Epithelial cell of proximal tubule (primary cell): Measurements from ENCODE around the gene ZNF526. TPM values are rescaled to one million over a fixed set of nuclear protein-coding genes. Genes with fewer than 3 reads are reported as not detected.

ENCODE experiments used
- DNase-seq: peaks from one replicate; pipeline ENCODE4 v3.0.0-alpha.2; 2011; ENCODE audit warnings: low read depth
- H3K4me3 ChIP-seq: 2 replicates; pipeline ENCODE4 v1.5.1; 2011; ENCODE audit warnings: low read depth, mild to moderate bottlenecking, low read length
- CTCF ChIP-seq: conservative IDR thresholded peaks from 2 replicates; pipeline ENCODE4 v1.5.1; 2012; ENCODE audit warnings: low read depth, mild to moderate bottlenecking, low read length
- total RNA-seq: library from RNA; depleted of rRNA; stranded (reverse); fragments of >200 nt; gene quantifications from 2 replicates; pipeline ENCODE4 v1.2.3, GENCODE V29; 2015

Gene ZNF526
- total RNA-seq, 1 donor from 2014 or later = 3.9 TPM

GRCh38 chr19:42175952-42176648 is 44.0 kb upstream of the ZNF526 start:
- TF ChIP-seq CTCF = no peak

GRCh38 chr19:42176649-42176989 is 43.5 kb upstream of the ZNF526 start:
- no peak for TF ChIP-seq CTCF
- no peak for DNase-seq
- peak overlapping the region; percentile 33 for H3K4me3 ChIP-seq

More at GRCh38 chr19:42175952-42176648, 44.0 kb upstream of the ZNF526 start:
- DNase-seq = no peak
- H3K4me3 ChIP-seq = peak overlapping the region; percentile 33

DNA sequence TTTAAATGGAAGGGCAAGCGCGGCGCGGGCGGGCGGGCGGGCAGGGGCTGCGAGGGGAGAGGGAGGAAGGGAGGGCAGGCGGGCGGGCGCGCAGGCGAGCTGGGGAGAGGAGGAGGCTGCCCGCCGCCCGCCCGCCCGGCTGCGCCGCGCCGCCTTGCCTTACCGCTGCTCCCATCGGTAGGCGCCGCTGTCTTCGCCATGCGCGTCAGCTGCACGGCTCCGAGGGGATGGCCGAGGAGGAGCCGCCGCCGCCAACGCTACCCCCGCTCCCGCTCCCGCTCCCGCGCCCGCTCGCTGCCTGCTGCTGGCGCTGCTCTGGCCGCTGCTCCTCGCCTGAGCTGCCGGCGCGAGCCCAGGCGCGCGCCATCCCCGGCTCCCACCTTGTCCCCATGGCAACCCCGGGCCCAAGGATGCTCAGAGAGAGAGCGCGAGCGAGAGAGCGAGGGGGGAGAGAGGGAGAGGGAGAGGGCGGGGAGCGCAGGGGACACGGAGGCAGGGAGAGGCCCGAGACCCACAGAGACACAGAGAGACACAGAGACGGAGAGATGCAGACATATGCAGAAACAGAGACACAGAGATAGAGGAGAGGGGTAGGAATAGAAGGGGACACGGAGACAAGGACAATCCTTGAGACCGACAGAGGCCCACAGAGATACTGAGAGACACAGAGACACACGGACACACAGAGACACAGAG is 43.0 kb upstream of the ZNF526 start:
- DNase-seq = no peak
- H3K4me3 ChIP-seq = peak overlapping the region; percentile 33
- TF ChIP-seq CTCF = peak; percentile 13

- no peak for TF ChIP-seq CTCF
- DNase-seq = no peak
- no peak overlapping the region for H3K4me3 ChIP-seq
Measured at GRCh38 chr19:42177686-42178019, 42.5 kb upstream of the ZNF526 start.

GRCh38 chr19:42178791-42179674 is 41.1 kb upstream of the ZNF526 start:
- peak; percentile 42 for TF ChIP-seq CTCF
- no peak for DNase-seq

DNA sequence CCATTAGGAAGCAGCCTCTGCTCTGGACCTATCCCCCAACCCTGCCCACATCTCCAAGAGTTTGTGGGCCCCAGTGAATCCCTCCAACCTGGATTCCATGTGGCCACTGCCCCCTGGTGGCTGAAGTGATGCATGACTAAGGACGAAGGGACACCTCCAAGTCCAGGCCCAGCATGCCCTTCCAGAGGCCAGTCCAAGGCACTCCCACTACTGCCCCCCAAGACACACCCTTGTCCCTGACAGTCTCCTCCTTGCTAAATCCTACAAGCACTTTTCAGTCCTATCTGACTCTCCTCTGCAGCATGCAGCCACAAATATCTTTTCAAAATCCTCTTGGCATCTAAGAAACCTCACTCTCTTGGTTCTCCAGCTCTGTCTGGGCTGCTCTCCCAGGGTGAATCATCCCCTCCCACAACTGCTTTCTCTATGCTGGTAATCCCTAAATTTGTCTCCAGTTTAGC is 35.7 kb upstream of the ZNF526 start:
- H3K4me3 ChIP-seq = no peak overlapping the region
- peak; percentile 88 for TF ChIP-seq CTCF
- peak; percentile 12 for DNase-seq

More at GRCh38 chr19:42178791-42179674, 41.1 kb upstream of the ZNF526 start:
- H3K4me3 ChIP-seq = no peak overlapping the region
